HG03135 (cell line): ENCODE data around the gene CUL1.

ENCODE experiments used
- ATAC-seq: cut with Tn5 transposase; IDR thresholded peaks from one replicate; pipeline ENCODE4 v1.9.1; 2021; ENCODE audit warnings: mild to moderate bottlenecking, moderate library complexity; ENCODE audit not compliant: unreplicated experiment

CUL1 gene

DNA sequence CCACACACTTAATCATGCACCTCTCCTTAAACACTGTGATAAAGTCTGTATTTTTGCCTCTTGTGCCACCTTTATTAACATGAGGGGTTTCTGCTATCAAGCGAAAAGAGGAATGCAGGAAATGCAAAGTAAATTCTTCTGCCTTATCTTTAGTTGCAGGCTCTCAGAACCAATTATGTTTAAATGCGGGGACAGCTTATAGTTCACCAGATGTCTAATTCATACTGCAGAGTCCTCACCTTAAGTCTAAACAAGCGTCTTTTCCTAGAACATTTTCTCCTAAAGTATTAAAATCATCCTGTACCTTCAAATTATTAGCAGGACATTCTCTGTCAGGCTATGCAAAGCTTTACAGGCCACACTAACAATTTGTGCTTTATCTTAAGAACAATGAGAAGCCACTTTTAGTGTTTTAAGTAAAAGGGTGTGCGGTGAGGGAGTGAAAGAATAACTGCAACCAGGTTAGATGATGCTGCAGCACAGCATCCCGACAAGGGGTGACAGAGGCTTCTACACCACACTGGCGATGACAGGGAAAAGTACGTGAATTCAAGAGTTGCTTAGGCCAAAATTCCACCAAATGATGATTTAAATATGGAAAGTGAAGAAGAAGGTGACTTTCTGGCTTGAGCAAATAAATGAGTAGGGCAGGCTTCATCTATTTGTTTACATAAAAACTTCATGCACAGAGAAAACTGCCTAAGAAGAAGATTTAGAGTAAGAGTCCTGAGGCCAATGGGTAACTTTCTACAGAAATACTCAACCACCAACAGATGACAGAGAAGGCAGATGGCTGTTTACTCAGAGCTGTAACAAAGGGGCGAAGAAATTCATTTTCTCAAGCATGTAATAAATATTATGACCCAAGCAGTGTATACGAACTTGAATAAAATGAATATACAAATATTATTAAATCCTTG, 149.4 kb downstream of the CUL1 start:
- no peak for ATAC-seq

DNA sequence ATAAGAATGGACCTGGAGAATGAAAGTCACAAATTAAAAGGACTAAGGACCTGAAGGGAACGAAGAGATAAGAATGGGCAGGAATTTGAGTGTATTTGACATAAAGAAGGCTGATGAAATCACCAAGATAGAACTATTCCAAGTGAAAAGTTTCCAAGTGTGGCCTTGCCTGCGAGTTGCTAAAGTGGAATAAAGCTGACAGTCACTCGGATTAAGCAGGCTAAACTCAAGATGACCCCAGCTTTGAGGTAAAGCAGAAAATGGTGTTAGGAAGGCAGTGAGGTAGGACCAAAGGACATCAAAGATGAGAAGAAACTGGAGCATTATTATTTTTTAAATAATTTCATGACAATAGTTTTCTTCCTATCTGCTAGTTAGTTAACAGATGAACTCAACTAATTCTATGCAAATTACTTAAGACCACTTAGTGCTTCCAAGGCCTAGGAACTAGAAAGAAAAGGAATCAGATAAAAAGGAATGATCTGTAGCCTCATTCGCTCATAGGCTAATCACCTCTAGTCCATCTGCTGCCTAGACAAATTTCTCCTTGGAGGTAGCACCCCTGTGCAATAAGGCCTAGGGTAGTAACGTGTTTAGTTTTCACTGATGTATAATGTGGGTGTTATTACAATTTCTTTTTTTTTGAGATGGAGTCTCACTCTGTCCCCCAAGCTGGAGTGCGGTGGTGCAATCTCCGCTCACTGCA, 150.8 kb downstream of the CUL1 start:
- no peak for ATAC-seq

DNA sequence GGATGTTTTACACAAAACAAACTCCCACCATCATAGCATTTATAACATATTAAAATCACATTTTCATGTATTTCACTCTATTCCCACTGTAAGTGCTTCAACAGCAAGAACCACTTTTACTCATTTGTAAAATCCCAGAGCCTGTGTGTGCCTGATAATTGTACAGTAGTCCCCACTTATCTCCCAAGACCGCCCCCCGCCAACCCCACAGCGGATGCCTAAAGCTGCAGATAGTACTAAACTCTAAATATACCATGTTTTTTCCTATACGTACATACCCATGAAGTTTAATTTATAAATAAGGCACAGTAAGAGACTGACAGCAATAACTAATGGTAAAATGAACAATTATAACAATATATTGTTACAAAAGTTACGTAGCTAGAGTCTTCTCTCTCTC, 151.9 kb downstream of the CUL1 start:
- ATAC-seq: no peak
